Stomach (tissue), 9 donors: Measurements from ENCODE around the gene ZFP90. TPM values are rescaled to one million over a fixed set of nuclear protein-coding genes. Genes with fewer than 3 reads are reported as not detected.
A peak's percentile ranks its signal among the peaks of the same experiment; 100 is the strongest.

Experiments
- DNase-seq, 2 donors: peaks; one replicate each; pipeline versions ENCODE4 v3.0.0 to v3.0.0-alpha.2; 2013 to 2019
- H3K27ac ChIP-seq, 5 donors: fragments of 200-600 bp in 4 of 5; sonication (generic) in 4 of 5; one replicate each; pipeline ENCODE4 v1.5.1; 2013 to 2019; ENCODE audit warnings: mild to moderate bottlenecking in 1 of 5, moderate library complexity in 1 of 5
- H3K27me3 ChIP-seq, 3 donors: fragments of 200-600 bp; sonication (generic); one replicate each; pipeline ENCODE4 v1.5.1; 2017 to 2019; ENCODE audit warnings: mixed run types in 1 of 3
- H3K36me3 ChIP-seq, 4 donors: fragments of 200-600 bp; sonication (generic); 1 replicate in 3 of 4; 2 replicates in 1 of 4; pipeline ENCODE4 v1.5.1; 2016 to 2019
- H3K4me1 ChIP-seq, 4 donors: fragments of 200-600 bp; sonication (generic); one replicate each; pipeline ENCODE4 v1.5.1; 2016 to 2019
- H3K4me3 ChIP-seq, 4 donors: fragments of 200-600 bp; sonication (generic) in 3 of 4; one replicate each; pipeline ENCODE4 v1.5.1; 2016 to 2019; ENCODE audit warnings: mild to moderate bottlenecking in 1 of 4
- H3K9me3 ChIP-seq, 4 donors: fragments of 200-600 bp; sonication (generic); one replicate each; pipeline ENCODE4 v1.5.1; 2016 to 2019
- CTCF ChIP-seq, 7 experiments: fragments of 450-650 bp in 4 of 7; fragments of 200-600 bp in 3 of 7; sonication (generic) in 3 of 7; IDR thresholded peaks; one replicate each; pipeline ENCODE4 v1.5.1; 2016 to 2019; ENCODE audit warnings: antibody characterized with exemption in 7 of 7, control low read depth in 2 of 7, mild to moderate bottlenecking in 1 of 7
- EP300 ChIP-seq: sonication (generic); formaldehyde crosslinking; IDR thresholded peaks from one replicate; pipeline ENCODE4 v1.6.1; 2017; ENCODE audit warnings: antibody characterized with exemption
- POLR2A ChIP-seq, 4 donors: fragments of 450-650 bp; IDR thresholded peaks; one replicate each; pipeline ENCODE4 v1.6.1; 2016; ENCODE audit warnings: antibody characterized with exemption in 4 of 4, control low read depth in 2 of 4, mild to moderate bottlenecking in 1 of 4, moderate library complexity in 1 of 4
- POLR2AphosphoS5 ChIP-seq, 3 donors: sonication (generic); formaldehyde crosslinking; IDR thresholded peaks; one replicate each; pipeline ENCODE4 v1.6.1; 2016; ENCODE audit warnings: antibody characterized with exemption in 3 of 3
- WGBS, 5 donors: extraction: QIAGEN DNeasy Blood & Tissue Kit in 3 of 5; methylation state at CpG; one replicate each; pipeline versions ENCODE4 v1.1.5 to v1.1.7; 2013 to 2018; 5-methylcytosine and 5-hydroxymethylcytosine counted together
- intact Hi-C: fragments of 100-400 bp; cut with DNase I; formaldehyde crosslinking; loops from one replicate; pipeline ENCODE4 v1.15.1; 2023; ENCODE audit warnings: low total_unique reads
- polyA plus RNA-seq, 3 donors: library from polyadenylated mRNA; stranded (reverse); fragments of 200-250 nt; gene quantifications; one replicate each; pipeline ENCODE4 v1.2.3, GENCODE V29; 2013
- total RNA-seq, 5 donors: library from RNA; depleted of rRNA; stranded (reverse); fragments of >200 nt; gene quantifications; one replicate each; pipeline versions ENCODE4 v1.1.0 to v1.2.3, GENCODE V29; 2014 to 2016
- donor health status: healthy with polysubstance abuse.
- donor health status: Bipolar disorder and iron deficiency.
- donor health status: healthy.

ZFP90 gene
- total and polyA plus RNA-seq, 8 donors, result 6.2 to 28.1 (median 14.4) TPM

DNA sequence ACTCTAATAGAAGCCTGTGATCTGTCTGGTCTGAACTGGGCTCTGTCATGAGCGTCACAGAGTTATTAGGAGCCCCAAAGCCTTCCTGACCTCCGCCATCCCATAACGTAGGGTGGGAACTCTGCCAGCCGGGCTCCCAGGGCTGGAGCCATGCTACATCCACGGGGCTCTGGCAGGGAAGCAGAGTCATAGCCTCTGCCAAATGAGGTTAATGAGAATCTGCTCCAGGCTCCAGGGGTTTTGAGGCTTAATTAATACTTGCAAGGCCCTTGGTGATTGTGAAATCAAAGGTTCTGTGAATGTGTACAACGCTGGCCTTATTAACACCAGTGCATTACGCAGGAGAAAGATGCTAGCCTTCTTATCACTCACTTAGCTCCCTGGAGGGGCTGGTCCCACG, 42.4 kb upstream of the ZFP90 start:
- intact Hi-C loops, result no loop called here
- no peaks in the 10 kb centered on the region for H3K9me3 ChIP-seq
- H3K4me3 ChIP-seq, result no peak overlapping the region
- 37 to 51% (median 44%) methylated on average over 8 of the region's 8 CpGs for WGBS, 5 donors
- peak overlapping the region in 1 of 5 donors; percentile 15 for H3K27ac ChIP-seq
- no peak for DNase-seq
- peaks cover 8 to 32% (median 22%) of the 10 kb centered on the region in 4 donors for H3K4me1 ChIP-seq
- TF ChIP-seq POLR2A (IDR thresholded peaks at IDR 0.05) (no peak), POLR2AphosphoS5 (IDR thresholded peaks at IDR 0.05) (no peak), CTCF (IDR thresholded peaks at IDR 0.05) (no peak), EP300 (no peak)
- no peaks in the 10 kb centered on the region for H3K27me3 ChIP-seq
- no peaks in the 10 kb centered on the region for H3K36me3 ChIP-seq

GRCh38 chr16:68499006-68499405, 40.1 kb upstream of the ZFP90 start:
- no peaks in the 10 kb centered on the region for H3K36me3 ChIP-seq
- peaks cover 0 to 19% (median 7%) of the 10 kb centered on the region in 4 donors for H3K4me1 ChIP-seq
- TF ChIP-seq POLR2A (IDR thresholded peaks at IDR 0.05), result no peak
- TF ChIP-seq EP300, result no peak
- no peak for TF ChIP-seq CTCF (IDR thresholded peaks at IDR 0.05)
- no peak for TF ChIP-seq POLR2AphosphoS5 (IDR thresholded peaks at IDR 0.05)
- 32 to 44% (median 35%) methylated on average over 5 of the region's 5 CpGs for WGBS, 5 donors
- H3K9me3 ChIP-seq, result no peaks in the 10 kb centered on the region
- DNase-seq, result peak in 1 of 2 donors; percentile 64
- no peaks in the 10 kb centered on the region for H3K27me3 ChIP-seq
- no peak overlapping the region for H3K4me3 ChIP-seq
- no peak overlapping the region for H3K27ac ChIP-seq
- intact Hi-C loops, result no loop called here

DNA sequence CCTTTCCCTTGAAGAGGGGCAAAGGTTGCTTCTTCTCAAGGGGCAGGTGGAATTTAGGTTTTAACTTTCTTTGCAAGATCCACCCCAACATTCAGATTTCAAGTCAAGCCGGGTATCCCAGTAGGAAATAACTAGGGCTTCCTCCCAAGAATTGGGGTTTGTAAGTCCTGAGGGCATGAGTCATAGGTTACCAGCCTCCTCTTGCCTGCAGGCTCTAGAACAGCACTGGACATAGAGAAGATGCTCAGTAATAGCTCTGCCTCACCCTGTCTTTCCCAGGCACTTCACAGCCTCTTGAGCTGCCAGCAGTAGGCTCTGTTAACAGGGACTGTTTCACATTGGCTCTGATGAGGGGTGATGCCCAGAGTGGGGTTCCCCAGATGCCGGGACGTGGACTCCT, 35.8 kb upstream of the ZFP90 start:
- intact Hi-C loops, result loop anchor here (10.0 kb wide), 2 partner anchors 59 to 99 kb away; partner anchors contain the start of gene SMPD3

GRCh38 chr16:68504066-68504465, 35.0 kb upstream of the ZFP90 start:
- peaks cover 0 to 10% (median 0%) of the 10 kb centered on the region in 3 donors for H3K27me3 ChIP-seq
- no peaks in the 10 kb centered on the region for H3K9me3 ChIP-seq
- no peak for TF ChIP-seq POLR2A (IDR thresholded peaks at IDR 0.05)
- TF ChIP-seq CTCF (IDR thresholded peaks at IDR 0.05), result no peak
- TF ChIP-seq EP300, result no peak
- no peak for TF ChIP-seq POLR2AphosphoS5 (IDR thresholded peaks at IDR 0.05)
- intact Hi-C loops, result loop anchor here (10.0 kb wide), 2 partner anchors 59 to 99 kb away; partner anchors contain the start of gene SMPD3
- H3K36me3 ChIP-seq, result no peaks in the 10 kb centered on the region
- H3K4me3 ChIP-seq, result no peak overlapping the region
- DNase-seq, result no peak
- 86 to 94% (median 89%) methylated on average over 7 of the region's 7 CpGs for WGBS, 5 donors
- no peaks in the 10 kb centered on the region for H3K4me1 ChIP-seq
- no peak overlapping the region for H3K27ac ChIP-seq

More for the DNA sequence above, 35.8 kb upstream of the ZFP90 start:
- Histone ChIP-seq H3K27me3 (peaks cover 0 to 3% (median 0%) of the 10 kb centered on the region in 3 donors), H3K4me1 (no peaks in the 10 kb centered on the region), H3K36me3 (no peaks in the 10 kb centered on the region), H3K27ac (no peak overlapping the region), H3K4me3 (no peak overlapping the region), H3K9me3 (no peaks in the 10 kb centered on the region)
- 77 to 95% (median 88%) methylated on average over 3 of the region's 3 CpGs for WGBS, 5 donors
- DNase-seq, result no peak
- no peak for TF ChIP-seq EP300
- no peak for TF ChIP-seq CTCF (IDR thresholded peaks at IDR 0.05)
- TF ChIP-seq POLR2AphosphoS5 (IDR thresholded peaks at IDR 0.05), result no peak
- no peak for TF ChIP-seq POLR2A (IDR thresholded peaks at IDR 0.05)
